Esophagus squamous epithelium (tissue), 4 donors: ENCODE results near the gene PKP1.

Source experiments
- CTCF ChIP-seq, 6 experiments: fragments of 450-650 bp in 4 of 6; fragments of 200-600 bp in 2 of 6; sonication (generic) in 2 of 6; IDR thresholded peaks; one replicate each; pipeline ENCODE4 v1.5.1; 2016 to 2019; ENCODE audit warnings: antibody characterized with exemption in 6 of 6, mild to moderate bottlenecking in 4 of 6, moderate library complexity in 4 of 6
- POLR2A ChIP-seq, 4 donors: fragments of 450-650 bp; IDR thresholded peaks; one replicate each; pipeline ENCODE4 v1.6.1; 2017; ENCODE audit warnings: antibody characterized with exemption in 4 of 4, mild to moderate bottlenecking in 4 of 4, moderate library complexity in 3 of 4

- TF ChIP-seq CTCF (IDR thresholded peaks at IDR 0.05), result no peak
- TF ChIP-seq POLR2A (IDR thresholded peaks at IDR 0.05), result no peak
These were observed 12.0 kb downstream of the PKP1 start for GRCh38 chr1:201295346-201295745.
